Measurements from ENCODE around the gene EGF.

- no peak for TF ChIP-seq CTCF (IDR thresholded peaks at IDR 0.05)
- TF ChIP-seq POLR2A (IDR thresholded peaks at IDR 0.05): no peak
These were observed 3.3 kb downstream of the EGF start for GRCh38 chr4:109916027-109916409.
